NCI-H2107 (cell line): ENCODE data around the gene PLAC1.

ENCODE experiments used
- DNase-seq: peaks from one replicate; lab custom pipeline; 2025; lab: John Stamatoyannopoulos, UW

Gene PLAC1

DNA sequence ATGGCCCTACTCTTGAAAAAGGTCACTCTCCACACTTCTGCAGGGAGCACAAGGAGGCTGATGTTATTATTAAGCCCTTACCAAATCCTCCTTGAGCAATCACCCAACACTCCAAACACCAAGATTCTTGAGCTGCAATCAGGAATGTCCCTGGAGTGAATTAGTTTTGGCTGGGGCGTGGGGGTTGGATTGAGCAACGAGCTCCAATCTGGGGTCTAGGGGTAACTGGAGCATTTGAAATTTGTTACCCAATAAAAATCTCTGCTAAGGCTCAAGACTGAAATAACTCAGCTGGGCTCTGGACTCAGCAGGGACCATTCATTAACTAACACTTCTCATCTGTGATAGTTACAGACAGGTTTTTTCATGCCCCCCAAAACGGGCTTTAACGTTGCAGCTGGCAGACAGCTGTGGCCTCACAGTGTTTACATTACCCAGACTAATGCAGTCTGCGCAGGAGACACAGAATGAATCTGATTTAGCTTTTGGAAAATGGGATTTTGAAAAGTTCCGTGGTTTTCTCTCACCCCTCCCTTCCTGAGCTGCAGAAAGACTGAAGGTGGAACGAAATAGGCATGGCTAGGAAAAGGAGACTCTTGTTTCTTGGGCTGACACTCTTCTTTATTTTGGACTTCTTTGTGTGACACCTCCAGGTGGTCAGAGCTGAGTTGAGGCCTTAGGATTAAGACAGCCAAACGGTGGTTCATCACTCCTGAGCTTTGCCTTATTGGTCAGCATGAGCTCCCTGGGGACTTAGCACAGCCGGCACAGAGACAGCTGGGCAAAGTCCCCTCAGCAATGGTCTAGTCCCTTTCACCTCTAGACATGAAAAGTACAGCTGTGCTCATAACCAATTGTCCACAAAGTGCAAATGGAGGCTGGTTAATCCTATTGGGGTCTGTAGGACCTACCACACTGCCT is 26.6 kb downstream of the PLAC1 start:
- DNase-seq = no peak

DNA sequence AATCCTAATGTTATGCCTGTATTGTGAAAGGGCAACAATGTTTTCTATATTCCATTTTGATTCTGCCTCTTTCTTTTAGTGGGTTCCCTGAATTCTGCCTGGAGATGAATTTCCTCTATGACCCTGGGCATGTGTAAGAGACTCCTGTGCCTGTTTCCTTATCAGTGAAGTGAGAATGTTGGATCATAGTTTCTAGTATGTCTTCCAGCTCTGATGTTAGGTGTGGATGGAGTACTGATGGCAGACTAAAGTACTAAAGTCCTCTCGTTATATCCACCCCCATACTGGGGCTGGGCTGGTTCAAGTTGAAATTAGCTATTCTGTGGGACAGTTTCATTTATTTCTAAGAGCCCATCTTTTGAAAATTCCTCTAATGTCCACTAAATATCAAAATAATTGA is 29.6 kb downstream of the PLAC1 start:
- DNase-seq = no peak

DNA sequence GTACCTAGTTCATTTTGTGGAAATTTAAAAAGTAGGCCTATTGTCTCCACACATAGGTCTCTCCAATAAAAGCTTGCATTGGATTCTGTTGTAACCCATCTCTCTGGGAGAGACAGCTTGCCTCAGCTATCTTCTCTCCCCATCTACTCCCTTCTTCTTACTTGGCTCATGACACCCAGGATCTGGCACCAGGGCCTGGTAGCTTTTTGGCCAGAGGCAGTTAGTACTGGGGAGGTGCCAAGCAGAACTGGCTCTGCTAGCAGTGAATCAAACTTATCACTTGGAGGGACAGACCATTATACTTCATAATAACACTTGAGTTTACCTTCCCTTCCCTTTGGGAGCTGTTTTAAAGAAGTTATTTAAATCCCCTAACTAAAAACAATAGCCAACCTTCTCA is 31.8 kb downstream of the PLAC1 start:
- DNase-seq = no peak

DNA sequence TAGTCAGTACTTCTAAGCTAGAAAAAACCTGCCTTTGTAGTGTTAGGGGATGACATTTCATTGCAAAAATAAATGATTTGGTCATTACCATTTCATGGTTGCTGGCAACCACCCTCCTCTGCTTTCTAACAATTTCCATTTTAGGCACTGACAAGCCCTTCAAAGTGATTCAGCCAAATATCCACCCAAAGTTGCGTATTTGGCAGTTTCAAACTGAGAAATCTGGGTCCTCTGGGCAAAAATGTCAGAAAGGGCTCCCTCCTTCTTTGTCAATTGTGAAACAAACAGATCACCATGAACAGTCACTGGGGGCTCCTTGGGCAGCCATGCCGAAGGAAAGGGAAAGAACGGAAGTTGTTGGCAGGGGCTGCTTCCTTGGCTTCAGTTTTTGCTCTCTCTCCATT is 33.0 kb downstream of the PLAC1 start:
- DNase-seq = no peak

DNA sequence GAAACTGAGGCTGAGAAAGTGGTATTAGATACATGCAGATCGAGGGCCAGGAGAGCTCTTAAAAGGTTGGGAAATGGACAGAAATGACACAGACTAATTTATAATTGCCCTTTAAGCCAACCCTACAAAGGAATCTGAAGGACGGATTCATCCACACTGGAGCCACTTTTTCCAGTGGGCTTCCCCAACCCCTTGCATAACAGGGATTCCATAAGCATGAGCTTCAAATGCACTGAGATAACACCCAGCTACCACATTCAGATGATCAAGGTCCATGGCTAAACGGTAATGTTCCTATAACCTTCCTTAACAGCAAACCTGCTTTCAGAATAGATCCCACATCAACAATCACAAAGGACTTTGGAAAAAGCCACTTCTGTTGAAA is 34.2 kb downstream of the PLAC1 start:
- DNase-seq = no peak

DNA sequence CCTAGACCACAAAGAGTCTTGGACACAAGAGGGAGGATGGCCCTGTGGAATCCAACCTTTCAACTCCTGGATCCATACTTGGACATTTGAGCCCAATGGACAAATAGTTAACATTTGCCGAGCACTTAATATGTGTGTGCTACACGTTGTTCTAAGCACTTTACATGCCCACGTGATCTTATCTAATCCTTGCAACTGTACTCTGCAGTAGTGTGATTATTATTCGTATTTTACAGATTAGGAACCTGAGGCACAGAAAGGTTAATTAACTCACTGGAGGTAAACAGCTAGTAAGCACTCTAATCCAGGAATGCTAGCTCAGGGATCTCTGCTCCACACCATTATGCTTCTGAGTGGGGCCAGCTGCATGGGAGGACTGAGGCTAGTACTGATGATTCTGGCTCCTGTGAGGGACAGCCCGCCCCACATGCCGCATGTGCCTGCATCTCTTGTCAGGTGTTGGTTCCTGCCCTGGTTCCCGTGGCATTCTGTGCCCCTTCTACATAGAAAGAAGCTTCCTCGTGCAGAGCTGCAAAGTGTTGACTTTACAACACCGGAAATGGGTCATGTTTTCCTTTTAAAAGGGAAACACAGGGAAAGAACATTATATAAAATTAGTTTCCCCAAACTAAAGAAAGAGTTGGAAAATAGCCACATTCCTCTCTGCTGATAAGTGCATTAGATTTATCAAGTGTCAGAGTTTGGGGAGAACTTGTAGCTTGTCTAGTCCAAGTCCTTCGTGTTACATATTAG is 34.8 kb downstream of the PLAC1 start:
- no peak for DNase-seq

DNA sequence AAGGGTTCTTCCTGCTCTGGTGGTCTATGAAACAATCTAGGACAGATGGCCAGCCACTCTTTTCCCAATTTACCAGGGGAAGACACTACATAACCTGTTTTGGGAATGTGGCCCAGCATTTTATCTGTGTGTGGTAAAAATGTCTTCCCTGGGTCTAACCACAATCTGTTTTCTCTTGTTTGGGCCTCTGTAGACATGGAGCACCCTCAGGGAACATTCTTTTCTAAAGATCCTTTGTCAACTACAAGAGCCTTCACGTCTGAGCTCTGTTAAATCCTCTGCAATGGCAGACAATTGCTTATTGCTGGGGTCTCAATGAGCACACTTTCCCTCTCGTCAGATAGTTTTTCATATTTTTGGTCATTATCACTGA is 35.5 kb downstream of the PLAC1 start:
- DNase-seq = no peak

DNA sequence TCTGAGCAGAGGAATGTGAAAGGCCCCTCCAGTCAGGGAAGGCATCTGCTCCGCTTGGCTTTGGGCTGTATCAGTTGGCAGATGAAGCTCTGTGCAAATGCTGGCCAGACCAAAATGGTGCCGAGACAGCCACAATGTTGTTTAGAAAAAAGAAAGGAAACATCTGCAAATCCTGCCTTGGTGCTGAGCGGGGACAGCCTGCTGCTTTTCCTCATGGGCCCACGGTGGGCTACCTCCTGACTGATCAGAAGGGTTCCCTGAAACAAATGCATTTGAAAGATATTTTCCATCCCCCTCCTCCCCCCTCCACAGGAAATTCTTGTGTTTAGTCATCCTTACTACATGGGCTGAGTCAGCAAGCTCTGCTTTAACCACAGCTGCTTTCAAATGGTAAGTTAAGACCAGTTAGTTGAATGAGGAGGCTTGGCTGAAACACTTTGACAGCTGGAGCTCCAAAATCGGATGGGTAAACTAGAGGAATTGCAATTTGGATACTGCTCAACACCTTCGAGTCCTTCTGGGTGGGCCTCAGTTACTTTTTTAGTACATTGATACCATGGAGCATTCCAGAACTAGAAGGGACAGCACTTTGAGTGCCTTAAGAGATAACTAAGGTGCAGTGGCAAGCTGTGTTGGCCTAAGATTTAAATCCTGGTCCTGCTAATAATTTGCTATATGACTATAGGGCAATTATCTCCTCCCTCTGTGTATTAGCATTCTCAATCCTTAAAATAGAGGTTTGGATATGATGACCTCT is 36.0 kb downstream of the PLAC1 start:
- no peak for DNase-seq

DNA sequence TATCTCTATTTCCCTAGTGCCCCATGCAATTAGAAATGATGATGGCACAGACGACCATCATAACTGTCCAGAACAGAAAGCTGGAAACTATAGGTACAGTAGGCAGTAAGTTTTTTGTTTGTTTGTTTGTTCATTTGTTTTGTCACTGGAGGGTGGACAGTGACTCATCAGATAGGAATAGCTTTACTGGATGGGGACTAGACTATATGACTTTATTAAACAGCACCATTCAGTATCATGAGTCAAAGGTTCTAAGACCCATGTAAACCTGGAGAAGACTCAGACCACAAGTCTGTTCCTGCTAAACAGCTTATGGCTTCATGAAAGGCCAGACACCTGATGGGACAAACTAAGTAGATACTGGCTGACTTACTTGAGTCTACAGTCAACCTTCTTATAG is 38.4 kb downstream of the PLAC1 start:
- DNase-seq = no peak

DNA sequence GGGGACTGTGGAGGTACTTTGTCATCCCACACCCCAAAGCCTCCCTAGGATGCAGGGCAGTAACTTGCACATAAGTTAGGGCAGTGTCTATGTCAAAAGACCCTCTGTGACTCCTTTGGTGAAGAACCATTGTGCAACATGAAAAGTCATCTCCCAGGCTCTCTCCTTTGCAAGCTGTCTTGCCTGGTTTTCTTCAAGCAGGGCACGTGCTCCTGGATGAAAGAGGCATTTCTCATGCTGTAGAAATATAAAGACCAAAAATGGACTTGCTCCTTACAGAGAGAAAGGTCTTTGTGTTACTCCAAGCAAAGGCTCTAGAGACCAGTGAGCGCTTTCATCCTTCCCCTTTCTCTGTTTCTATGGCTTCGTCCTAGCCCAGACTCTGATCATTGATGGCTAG is 44.9 kb downstream of the PLAC1 start:
- no peak for DNase-seq

DNA sequence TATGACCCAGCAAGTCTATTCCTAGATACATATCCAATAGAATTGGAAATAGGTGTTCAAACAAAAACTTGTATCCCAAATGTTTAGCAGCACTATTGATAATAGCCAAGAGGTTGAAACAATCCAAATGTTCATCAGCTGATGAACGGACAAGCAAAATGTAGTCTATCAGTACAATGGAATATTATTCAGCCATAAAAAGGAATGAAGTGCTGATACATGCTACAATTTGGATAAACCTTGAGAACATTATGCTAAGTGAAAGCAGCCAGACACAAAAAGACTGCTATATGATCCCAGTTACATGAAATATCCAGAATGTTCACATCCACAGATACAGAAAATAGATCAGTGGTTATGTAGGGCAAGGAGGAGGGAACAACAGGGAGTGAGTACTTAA is 50.1 kb downstream of the PLAC1 start:
- DNase-seq = no peak

DNA sequence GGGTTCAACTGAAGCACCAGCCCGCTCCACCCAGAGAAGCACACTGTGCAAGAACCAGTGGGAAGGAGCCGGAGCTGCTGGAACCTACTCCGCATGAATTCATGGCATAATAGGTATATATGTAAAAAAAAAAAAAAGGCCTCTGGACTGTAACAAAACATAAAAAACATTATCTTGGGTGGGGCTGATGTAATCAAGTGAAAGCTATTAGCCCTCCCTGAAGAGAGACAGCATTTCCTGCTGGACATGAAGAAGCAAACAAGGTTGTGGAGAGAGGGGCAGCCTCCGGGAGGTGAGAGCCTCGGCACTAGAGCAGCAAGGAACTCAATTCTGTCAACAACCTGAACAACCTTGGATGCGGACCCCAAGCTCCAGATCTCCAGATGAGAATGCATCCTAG is 50.7 kb downstream of the PLAC1 start:
- no peak for DNase-seq

DNA sequence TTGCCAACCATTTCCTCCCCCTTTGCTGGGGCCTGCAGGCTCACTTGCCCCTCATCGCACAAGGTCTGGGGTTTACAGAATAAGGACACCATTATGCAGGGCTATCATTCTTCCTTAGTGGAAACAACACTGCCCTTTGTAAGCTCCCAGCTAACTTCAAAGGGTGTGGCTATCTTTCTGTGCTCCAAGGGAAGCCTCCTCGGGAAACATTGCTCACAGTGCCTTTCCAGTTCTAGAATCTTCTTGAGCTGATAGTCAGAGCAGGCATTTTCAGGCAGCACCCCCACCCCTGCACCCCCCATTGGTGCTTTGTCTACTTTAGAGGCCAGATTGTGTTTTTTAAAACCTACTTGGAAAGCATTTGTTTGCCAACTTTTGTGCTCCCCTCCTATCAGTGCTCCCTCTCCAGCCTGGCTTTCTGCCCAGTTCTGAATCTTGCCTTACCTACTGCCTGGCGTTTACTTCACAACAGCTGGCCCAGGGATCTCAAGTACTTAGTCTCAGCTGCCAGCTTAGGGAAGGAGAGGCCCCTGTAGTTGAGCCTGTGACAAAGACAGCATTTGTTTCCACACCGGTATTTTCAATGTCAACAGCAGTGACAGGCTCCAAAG is 53.5 kb downstream of the PLAC1 start:
- DNase-seq = peak; percentile 33

DNA sequence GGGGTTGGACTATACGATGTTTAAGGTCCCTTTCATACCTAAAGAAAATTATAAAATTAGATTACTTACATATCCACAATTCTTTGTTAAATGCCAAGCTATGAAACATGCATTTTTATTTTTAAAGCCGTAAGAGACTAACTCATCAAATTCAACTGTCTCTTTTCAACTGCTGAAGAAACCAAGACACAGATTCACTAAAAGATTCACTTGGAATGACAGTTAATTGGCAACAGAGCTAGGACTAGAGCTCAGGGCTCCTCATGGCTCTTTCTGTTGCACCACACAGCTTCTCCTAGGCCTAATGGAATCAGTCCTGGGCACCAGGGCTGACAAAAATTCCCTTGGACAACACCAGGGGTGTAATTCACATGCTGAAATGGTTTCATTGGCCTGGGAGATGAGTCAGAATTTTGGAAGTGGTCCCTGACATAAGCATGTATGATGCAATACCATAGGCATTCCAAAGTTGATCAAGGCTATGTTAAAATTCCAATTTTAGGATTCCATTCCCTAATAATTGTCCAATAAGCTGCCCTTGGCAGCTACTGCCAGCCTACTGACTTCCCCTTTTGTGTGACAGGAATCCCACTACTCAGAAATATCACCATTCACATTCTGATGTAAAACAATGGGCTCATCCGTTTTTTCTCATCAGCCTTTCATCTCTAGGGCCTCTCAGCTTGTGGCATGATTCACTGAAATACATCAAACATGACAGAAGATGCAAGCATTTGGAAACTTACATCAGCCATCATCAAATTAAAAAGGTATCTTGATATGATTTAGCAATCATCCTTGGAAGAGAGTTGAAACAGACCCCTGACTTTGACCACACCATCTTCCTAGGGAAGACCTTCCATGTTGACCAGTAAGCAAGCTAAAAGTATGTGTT is 54.2 kb downstream of the PLAC1 start:
- no peak for DNase-seq

DNA sequence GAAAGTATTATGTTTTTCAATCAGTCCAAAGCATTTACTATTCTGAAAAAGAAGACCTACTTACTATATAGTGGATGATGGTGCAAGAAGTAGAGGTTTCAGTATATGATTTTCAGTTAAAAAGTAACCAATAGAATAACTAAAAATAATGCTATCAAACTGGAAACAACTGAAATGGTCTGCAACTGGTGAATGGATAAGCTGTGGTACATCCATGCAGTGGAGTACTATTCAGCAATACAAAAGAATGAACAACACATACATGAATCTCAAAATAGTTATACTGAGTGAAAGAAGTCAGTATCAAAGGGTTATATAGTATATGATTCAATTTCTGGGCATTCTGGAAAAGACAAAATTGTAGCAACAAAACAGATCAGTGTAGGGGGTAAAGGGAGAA is 55.9 kb downstream of the PLAC1 start:
- DNase-seq = no peak

DNA sequence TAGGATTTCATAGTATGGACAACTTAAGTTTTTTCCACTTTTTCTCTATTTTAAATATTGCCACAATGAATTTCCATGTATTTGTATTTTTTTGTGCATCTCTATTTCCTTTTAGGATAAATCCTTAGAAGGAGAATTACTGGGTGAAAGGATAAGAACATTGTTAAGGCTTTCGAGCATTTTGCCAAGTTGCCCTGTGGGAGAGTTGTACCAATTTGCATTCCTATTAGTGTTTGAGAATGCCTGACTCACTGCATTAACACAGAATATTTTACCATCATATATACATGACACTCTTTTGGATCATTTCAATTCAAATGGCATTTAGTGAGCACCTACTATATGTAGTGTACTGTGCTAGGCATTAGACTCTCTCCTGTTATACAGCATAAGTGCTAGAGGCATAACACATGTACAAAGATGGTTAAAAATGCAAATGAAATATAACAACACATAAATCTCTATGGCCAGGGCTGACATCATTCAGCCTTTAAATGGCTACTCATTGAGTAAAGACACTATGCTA is 57.0 kb downstream of the PLAC1 start:
- no peak for DNase-seq

DNA sequence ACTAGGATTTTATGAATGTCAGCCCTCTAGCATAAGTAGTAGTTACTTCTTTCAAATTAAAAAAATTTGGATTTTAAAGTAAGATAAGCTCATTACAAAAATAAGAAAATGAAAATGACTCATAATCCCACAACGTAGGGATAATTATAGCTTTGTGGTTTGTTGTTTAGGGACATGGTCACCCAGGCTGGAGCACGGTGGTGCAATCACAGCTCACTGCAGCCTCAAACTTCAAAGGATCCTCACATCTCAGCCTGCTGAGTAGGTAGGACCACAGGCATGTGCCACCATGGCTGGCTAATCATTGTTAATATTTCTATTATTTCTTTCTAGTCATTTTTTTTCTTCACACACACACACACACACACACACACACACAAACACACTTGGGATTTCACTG is 57.6 kb downstream of the PLAC1 start:
- no peak for DNase-seq

DNA sequence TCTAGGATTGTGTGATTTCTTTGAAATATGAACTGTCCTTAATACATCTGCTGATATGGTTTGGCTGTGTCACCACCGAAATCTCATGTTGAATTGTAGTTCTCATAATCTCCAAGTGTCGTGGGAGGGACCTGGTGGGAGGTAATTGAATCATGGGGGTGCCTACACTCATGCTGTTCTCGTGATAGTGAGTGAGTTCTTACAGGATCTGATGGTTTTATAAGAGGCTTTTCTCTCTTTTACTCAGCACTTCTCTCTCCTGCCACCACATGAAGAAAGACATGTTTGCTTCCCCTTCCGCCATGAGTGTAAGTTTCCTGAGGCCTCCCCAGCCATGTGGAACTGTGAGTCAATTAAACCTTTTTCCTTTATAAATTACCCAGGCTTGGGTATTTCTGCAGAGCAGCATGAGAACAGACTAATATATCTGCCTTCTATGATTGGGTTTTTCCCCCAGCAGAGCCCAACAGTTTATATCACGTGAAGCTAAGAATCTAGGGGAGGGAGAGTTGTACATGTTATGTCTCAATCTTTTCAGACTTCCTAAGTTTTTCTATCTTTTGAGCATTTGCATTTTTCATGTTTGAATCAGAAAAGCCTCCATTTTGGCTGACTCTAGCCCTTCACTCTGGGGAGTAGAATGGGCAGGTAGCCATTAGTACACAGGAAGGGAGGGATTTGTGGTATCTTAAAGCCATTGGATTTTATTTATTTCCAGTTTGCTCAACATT is 58.9 kb downstream of the PLAC1 start:
- no peak for DNase-seq

DNA sequence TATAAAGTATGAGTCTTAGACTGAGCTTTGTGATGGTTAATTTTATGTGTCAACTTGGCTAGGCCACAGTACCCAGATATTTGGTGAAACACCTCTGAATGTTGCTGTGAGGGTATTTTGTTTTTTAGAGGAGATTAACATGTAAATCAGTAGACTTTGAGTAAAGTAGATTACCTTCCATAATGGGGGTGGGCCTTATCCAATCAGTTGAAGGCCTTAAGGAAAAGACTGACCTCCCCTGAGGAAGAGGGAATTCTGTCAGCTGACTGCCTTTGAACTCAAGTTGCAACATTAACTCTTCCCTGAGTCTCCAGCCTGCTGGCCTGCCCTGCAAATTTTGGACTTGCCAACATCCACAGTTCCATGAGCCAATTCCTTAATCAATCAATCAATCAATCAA is 66.0 kb downstream of the PLAC1 start:
- DNase-seq = no peak

DNA sequence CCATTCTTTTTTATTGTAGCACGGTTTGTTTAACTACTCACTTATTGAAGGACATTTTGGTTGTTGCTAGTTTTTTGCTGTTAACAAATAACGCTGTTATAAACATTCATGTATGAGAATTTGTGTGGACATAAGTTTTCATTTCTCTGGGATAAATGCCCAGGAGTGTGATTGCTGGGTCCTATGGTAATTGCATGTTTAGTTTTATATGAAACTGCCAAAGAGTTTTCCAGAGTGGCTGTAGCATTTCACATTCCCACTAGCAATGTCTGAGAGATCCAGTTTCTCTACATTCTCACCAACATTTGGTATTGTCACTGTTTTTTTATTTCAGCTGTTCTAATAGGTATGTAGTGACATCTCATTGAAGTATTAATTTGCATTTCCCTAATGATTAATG is 66.8 kb downstream of the PLAC1 start:
- no peak for DNase-seq
